GM18511 (cell line): Measurements from ENCODE around the gene AKAP14.
"Not testable (repeated sequence)": the region's sequence is repeated elsewhere in the genome, so short reads cannot be mapped to it uniquely, and the experiment has no call there.

Source experiments
- ATAC-seq: cut with Tn5 transposase; IDR thresholded peaks from one replicate; pipeline ENCODE4 v1.9.1; 2021; ENCODE audit warnings: mild to moderate bottlenecking, moderate library complexity; ENCODE audit not compliant: unreplicated experiment

AKAP14 gene

DNA sequence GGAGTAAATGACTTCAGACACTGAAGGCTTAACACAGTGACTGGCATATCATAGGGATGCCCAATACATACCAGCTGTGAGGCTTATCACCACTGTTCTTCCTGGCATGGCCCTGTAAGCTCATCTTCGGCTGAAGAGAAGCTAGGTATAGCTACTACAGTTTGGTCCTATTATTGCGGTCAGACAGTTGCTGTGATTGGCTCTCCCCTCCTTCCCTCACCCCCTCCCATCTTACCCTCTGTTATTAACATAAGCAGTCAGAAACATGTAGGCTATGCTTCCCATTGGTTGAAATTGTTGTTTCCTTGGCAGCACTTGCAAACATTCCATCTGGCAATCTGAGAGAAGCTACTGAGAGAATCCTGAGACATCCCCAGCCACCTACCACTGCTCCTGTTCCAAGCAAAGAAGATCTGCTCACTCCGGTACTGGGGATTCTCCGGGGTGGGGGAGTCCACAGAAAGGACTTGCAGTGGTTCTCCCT lies at the start of gene AKAP14:
Gene AKAP14 (plus strand): TSS at position 51 of the 484 bp plus-strand sequence. CDS start 7,331 bp downstream, outside the sequence.
- ATAC-seq: no peak

DNA sequence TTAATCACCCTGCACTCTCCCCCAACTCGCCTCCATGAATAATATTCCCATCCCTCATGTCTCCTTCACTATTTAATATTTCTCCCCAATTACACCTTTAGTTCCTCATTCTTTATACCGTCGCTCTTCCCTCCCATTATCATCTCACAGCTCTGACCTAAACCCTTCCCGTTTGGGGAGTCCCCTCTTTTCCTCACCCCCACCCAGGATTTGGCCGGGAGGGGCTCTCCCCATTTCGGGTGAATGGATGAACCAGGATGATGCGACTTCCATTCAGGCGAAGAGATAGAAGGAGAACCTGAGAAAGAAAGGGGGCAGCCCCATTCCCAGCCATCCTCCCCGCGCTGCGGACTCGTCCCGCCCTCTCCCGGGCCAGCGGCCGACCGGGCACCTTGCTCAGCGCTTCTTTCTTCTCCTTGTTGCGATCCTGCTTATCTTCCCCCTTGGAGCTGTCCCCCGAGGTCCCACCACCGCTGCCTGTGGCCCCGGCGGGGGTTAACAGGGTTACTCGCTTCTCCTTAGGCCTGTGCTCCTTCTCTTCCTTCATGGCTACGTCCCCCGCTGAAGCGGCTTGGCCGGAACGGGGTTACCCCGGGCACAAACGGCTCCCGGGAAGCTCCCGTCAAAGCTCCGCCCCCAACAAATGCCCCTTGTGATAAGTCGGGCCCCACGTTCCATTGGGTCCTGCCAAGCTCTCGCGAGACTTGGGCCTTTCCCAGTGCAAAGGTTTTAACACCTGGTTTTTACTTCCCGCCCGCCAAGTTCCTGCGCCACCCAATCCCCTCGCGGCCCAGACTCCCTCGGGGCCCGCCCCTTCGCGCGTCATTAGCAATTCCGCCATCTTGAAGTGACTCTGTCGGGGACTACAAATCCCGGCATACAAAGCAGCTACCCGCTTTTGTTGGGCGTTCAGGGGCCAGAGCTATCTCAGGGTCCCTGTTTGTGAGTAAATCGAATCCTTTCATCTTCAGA lies 43.0 kb upstream of the AKAP14 start, which contains the start of gene UPF3B:
Gene UPF3B (minus strand): TSS at position 582 of the 972 bp plus-strand sequence. CDS start 35 bp downstream, at position 547.
- ATAC-seq: peak; percentile 98

DNA sequence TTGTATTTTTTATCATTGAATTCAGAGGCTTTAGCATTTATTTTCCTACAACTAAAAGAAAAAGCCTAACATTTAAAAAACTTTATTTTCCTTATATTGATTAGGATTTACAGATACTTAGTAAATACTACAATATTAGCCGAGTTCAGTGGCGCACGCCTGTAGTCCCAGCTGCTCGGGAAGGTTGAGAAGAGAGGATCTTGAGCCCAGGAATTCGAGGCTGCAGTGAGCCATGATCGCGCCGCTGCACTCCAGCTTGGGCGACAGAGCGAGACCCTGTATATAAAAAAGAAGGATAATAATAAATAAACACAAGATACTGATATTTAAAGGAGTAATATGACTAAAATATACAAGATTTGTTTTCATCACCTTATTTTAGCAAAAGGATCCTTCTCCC lies 42.2 kb upstream of the AKAP14 start:
- no peak for ATAC-seq

DNA sequence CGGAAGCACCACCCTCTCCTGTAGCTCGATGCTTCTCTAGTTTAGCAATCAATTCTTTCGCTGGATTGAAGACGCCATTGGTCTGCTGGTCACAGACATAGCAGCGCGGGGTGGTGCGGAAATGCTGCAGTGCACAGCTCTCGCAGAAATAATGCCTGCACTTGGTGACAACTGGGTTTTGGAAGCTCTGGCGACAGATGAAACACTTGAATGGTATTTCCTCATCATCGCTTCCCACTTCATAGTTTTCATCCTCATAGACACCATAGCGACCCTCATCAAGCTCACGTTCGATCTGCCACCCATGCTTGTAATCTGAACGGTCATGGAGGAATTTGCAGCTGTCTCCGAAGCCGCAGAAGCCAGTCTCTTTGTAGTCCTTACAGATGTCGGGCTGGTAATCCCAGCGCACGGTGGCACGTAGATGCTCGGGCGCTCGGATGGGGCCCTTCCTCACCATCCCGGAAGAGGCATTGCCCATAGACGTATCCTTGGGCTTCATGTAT lies 25.0 kb upstream of the AKAP14 start:
- ATAC-seq: peak; percentile 23

DNA sequence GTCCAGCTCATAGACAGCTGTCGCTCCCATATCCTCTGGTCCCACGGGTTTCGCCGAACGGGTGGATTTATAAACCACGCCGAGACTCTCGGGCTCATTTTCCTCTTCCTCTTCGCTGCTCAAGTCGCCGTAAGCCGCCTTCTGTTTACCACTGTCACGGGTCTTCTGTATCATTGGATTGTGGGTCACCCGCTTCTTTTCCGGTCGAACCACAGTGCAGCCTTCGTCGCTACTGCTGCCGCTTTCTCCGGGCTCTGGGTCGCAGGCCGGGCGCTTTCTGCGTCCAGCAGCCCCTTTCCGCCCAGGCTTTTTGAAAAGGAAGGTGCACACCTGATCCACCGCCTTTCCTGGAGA lies 24.5 kb upstream of the AKAP14 start:
- ATAC-seq: peak; percentile 47

DNA sequence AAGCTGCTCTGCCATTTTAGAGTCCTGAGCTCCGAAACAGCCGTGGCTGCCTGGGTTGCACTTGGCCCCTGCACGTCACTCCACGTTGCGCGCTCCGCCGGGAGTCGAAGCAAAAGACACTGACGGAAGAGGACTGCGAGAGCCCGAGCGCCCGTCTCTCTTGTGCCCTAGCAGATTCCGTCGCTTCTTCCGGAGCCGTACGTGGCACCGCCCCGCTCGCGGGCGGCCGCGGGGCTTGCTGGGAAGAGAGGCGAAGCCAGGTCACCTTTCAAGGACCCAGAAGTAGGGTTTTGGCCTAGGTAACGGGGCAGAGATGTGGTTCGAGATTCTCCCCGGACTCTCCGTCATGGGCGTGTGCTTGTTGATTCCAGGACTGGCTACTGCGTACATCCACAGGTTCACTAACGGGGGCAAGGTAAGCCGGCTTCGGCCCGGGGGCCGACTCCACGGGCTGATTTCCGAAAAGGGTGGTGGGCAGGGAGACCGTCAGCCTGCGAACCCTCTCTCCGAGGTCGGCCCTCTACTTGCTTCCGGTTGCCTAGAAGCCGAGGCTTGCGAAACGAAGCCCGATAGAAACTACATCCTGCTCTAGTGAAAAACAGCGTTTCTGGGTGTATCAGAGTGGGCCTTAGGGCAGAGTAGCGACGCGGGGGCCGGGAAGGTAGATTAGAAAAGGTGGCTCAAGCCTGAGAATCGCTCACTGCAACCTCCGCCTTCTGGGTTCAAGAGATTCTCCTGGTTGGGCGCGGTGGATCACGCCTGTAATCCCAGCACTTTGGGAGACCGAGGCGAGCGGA lies 23.9 kb upstream of the AKAP14 start, which contains the start of the genes NDUFA1 and RNF113A:
Gene NDUFA1 (plus strand): TSS at position 234 of the 797 bp plus-strand sequence. CDS start 80 bp downstream, at position 314.
Gene RNF113A (minus strand): TSS at position 135 of the 797 bp plus-strand sequence. CDS start 120 bp downstream, at position 15.
- peak; percentile 93 for ATAC-seq

DNA sequence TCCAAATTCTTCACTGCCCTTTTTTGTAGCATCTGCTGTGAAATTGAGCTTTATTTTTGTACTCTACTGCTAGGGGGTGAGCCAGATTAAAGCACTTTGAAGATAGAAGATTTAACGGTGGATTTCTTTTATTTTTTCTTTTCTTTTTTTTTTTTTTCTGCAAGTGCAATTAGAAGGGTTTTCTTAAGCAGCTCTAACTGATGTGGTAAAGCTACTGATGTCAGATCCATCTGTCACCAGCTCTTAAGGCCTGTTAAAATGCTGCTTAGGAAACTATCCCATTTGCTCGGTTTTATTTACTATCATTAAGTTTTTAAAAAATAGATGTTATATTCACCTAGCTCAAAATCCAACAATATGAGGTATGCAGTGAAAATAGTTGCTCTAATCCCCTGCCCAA lies 17.0 kb upstream of the AKAP14 start:
- ATAC-seq: no peak

DNA sequence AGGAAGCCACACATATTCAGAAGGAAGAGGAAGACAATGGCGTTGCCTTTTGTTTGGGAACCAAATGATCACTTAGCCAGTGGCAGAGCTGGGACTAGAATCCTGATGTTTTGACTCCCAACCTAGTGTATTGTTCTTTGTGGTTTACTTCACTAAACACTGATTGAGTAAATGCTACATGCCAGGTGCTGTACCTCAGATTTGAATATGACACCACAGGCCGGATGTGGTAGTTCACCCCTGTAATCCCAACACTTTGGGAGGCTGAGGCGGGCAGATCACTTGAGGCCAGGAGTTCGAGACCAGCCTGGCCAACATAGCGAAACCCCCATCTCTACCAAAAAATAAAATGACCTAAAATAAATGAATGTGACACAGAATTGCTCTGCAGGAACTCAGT lies 15.6 kb upstream of the AKAP14 start:
- no peak for ATAC-seq

DNA sequence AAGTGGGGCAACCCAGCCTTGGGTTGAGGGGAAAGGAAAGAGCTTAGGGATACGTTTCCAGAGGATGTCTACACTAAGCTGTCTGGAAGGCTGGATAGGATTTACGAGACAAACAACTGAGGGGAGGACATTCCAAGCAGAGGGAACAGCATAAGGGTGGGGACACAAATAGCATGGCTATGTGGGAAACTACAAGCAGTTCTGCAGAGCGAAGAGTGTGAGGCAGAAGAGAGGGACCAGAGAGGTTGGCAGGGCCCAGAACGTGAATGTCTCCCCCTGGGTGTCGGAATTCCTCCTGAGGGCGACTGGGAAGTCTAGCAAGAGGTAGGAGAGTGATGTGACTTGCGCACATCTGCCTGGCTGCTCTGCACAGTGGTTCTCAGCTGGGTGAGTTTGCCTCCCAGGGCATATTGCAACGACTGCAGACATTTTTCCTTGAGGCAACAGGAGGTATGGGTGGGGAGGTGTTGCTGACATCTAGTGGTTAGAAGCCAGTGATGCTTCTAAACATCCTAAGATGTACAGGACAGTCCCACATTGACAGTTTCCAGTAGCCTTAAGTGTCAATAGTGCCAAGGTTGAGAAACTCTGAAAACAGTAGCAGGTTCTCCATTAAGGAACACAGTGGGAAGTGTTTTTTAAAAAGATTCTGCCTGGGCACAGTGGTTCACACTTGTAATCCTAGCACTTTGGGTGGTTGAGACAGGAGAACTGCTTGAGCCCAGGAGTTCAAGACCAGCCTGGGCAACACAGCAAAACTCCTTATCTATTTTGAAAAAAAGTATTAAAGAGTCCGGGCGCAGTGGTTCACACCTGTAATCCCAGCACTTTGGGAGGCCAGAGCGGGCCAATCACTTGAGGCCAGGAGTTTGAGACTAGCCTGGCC lies 14.9 kb upstream of the AKAP14 start:
- peak; percentile 95 for ATAC-seq

DNA sequence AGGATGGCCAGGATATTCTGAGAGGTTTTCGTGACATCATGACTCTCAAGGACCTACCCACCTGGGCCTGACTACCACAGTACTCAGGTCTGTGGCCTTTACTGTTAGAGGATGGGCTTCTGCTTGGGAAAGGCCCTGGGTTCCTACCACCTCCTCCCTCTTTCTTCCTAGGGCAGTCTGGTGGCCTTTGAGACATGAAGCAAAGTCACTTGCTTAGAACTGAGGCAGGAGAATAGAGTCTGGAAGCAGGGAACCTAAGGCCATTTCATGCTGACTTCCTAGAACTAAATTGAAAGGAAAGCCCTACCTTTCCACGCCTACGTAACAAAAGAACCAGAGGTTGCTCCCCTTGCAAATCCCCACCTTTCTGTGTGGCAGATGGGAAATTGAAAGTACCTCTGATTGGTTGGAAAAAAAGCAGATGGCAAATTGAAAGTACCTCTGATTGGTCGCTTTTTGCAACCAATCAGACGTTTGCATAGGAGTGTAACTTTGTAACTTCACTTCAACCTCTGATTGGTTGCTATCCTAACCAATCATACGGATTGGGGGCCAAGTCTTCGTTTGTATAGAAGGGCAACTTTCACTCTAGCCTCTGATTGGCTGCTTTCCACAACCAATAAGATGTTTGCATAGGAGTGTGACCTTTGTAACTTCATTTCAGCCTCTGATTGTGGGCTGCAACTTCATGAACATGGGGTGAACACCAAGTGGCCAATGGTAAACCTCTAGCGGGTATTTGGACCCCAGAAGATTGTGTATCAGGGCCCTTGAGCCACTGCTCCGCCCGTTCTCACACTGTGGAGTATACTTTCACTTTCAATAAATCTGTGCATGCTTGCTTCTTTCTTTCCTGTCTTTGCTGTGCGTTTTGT lies 9.9 kb upstream of the AKAP14 start:
- ATAC-seq: no peak

DNA sequence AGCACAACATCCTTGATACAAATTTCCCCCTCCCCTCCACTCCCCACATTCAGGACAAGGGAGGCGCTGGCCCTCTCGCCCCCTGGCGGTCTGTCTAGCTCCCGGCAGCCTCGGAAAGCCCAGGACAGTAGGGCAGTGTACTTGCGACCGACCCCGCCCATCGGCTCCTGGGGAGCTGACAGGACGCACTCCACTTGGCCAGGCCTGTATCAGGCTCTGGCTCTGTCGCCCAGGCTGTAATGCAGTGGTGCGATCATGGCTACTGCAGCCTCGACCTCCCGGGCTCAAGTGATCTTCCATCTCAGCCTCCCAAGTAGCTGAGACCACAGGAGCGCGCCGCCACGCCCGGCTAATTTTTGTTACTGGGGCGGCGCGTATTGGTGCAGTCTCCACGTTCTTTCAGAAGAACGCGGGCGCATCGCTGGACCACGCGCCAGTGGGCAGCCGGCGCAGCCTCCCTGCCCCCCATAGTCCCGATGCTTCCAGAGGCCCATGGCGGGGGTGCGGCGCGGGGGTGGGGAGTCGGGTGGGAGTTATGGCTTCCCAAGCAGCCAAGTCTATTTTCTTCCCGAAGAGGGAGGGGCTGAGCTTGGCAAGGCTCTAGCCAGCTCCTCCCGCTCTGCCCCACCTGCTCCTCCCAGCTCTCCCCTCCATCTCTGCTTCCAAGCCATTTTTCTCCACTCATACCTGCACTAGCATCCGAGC lies 7.8 kb upstream of the AKAP14 start:
- ATAC-seq: peak; percentile 89

DNA sequence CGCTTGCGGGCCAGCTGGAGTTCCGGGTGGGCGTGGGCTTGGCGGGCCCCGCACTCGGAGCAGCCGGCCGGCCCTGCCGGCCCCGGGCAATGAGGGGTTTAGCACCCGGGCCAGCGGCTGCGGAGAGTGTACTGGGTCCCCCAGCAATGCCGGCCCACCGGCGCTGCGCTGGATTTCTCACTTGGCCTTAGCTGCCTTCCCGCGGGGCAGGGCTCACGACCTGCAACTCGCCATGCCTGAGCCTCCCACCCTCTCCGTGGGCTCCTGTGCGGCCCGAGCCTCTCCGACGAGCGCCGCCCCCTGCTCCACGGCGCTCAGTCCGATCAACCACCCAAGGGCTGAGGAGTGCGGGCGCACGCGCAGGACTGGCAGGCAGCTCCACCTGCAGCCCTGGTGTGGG lies 5.1 kb upstream of the AKAP14 start:
- not testable (repeated sequence) for ATAC-seq

DNA sequence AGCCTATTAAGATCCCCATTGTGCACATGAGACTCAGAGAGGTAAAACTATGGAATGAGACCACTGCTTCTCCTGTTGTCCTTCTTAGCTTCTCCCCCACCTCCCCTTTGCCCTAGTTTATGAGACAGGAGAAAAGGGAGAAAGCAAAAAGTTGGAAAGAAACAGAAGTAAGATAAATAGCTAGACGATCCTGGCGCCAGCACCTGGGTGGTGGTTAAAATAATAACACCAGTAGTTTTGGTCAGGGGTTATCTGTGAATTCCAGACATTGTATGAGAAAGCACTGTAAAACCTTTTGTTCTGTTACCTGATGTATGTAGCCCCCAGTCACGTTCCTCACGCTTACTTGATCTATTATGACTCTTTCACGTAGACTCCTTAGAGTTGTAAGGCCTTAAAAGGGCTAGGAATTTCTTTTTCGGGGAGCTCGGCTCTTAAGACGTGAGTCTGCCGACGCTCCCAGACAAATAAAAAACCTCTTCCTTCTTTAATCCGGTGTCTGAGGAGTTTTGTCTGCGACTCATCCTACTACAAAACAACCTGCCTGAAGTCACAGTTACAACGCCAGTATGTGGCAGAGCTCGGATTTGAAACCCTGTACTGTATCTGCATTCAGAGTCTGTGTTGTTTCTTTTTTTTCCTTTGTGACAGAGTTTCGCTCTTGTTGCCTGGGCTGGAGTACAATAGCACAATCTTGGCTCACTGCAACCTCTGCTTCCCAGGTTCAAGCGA lies 3.6 kb upstream of the AKAP14 start:
- ATAC-seq: not testable (repeated sequence)

DNA sequence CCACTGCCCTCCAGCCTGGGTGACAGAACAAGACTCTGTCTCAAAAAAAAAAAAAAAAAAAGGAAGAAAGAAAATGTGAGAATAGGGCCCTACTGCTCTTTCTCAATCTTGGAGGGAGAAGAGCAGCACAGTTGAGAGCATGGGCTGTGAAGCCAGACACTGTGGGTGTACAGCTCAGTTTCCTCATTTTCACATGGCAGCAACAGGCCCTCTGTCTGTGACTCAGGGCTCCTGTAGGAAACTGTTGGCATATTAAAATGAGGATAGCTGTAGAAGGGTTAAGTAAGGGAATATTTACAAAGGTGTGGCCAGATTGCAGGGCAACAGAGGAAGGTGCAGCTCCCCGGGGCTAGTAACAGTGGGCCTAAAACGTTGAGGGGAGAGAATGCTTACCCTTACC lies 3.4 kb downstream of the AKAP14 start:
- no peak for ATAC-seq

DNA sequence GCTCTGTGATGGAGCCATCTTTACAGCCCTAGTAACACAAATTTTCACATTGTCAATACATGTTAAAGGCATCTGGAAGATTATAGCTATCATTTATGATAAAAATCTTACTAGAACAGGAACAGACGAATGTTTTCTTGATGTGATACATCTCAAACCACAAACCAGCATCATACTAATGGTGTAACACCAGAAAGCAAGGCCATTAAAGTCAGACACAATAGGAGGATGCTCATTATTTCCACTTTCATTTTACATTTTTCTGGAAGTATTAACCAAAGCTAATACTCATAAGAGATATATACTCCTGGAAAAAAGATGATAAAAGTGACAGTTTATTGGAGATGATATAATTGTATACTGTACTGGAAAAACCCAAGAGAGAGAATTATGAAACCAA lies 5.3 kb downstream of the AKAP14 start:
- ATAC-seq: no peak

DNA sequence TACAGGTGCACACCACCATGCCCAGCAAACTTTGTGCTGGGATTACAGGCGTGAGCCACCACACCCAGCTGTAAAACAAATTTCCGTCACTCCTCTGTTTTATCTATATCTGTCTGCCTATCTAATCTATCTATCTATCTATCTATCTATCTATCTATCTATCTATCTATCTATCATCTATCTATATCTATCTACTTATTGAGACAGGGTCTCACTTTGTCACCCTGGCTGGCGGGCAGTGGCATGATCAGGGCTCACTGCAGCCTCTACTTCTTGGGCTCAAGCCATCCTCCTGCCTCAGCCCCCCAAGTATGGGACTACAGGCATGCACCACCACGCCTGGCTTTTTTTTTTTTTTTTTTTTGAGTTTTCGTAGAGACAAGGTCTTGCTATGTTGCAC lies 20.6 kb downstream of the AKAP14 start:
- no peak for ATAC-seq

DNA sequence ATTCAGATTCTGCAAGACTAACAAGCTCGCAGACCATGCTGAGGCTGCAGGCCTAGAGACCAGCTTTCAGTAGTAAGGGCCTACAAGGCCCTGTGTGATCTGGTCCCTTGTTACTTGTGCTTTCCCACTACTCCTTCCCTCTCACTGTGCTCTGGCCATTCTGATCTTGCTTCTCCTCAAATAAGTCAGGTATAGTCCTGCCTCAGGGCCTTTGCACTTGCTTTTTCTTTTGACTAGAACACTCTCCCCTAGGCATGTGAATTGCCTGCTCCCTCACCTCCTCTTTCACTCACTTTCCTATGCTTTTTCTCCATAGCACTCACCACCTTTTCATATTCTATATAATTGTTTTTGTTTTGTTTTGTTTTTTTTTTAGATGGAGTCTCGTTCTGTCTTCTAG lies 22.2 kb downstream of the AKAP14 start:
- no peak for ATAC-seq
